BE2C (cell line): ENCODE measurements around the gene BSG.
A peak's percentile ranks its signal among the peaks of the same experiment; 100 is the strongest.
"Not testable (repeated sequence)": the region's sequence is repeated elsewhere in the genome, so short reads cannot be mapped to it uniquely, and the experiment has no call there.

Source experiments
- DNase-seq: peaks from one replicate; pipeline ENCODE4 v3.0.0-alpha.2; 2020
- H3K27me3 ChIP-seq: fragments of 250-450 bp; sonication (Bioruptor Pico); 2 replicates; pipeline ENCODE4 v1.5.1; 2020; ENCODE audit warnings: mild to moderate bottlenecking
- H3K36me3 ChIP-seq: fragments of 250-450 bp; sonication (Bioruptor Pico); 2 replicates; pipeline ENCODE4 v1.5.1; 2020; ENCODE audit warnings: mild to moderate bottlenecking
- H3K4me1 ChIP-seq: fragments of 250-450 bp; sonication (Bioruptor Pico); 2 replicates; pipeline ENCODE4 v1.5.1; 2020
- H3K4me3 ChIP-seq: 2 replicates; pipeline ENCODE4 v1.5.1; 2011; ENCODE audit warnings: low read depth, low read length
- H3K9me3 ChIP-seq: fragments of 250-450 bp; sonication (Bioruptor Pico); 2 replicates; pipeline ENCODE4 v1.5.1; 2020
- TF ChIP-seq, protein P1 (sequence below): IDR thresholded peaks from 2 replicates; pipeline ENCODE4 v1.5.1; 2012; ENCODE audit warnings: mild to moderate bottlenecking, low read depth, low read length

BSG gene

DNA sequence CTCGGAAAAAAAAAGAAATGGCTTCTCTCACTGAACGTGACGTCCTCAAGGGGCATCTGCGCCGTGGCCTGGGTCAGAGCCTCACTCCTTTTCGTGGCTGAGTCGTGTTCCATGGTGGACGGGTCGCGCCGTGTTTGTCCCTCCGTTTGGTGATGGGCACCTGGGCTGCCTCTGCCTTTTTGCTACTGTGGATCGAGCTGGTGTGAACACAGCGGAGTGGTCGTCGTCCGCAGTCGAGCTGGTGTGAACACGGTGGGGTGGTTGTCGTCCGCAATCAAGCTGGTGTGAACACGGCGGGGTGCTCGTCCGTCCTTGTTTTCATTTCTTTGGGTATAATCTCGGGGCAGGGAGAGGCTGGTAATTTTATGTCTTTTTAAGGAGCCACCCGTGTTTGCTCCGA is 28.9 kb downstream of the BSG start:
- H3K36me3 ChIP-seq: no peaks in the 10 kb centered on the region; the same call in 1 of the 2 replicates
- H3K4me1 ChIP-seq: no peaks in the 10 kb centered on the region
- TF ChIP-seq, protein P1, sequence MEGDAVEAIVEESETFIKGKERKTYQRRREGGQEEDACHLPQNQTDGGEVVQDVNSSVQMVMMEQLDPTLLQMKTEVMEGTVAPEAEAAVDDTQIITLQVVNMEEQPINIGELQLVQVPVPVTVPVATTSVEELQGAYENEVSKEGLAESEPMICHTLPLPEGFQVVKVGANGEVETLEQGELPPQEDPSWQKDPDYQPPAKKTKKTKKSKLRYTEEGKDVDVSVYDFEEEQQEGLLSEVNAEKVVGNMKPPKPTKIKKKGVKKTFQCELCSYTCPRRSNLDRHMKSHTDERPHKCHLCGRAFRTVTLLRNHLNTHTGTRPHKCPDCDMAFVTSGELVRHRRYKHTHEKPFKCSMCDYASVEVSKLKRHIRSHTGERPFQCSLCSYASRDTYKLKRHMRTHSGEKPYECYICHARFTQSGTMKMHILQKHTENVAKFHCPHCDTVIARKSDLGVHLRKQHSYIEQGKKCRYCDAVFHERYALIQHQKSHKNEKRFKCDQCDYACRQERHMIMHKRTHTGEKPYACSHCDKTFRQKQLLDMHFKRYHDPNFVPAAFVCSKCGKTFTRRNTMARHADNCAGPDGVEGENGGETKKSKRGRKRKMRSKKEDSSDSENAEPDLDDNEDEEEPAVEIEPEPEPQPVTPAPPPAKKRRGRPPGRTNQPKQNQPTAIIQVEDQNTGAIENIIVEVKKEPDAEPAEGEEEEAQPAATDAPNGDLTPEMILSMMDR: no peak
- no peak overlapping the region for H3K4me3 ChIP-seq
- H3K9me3 ChIP-seq: peaks cover 6% of the 10 kb centered on the region
- DNase-seq: no peak
- no peaks in the 10 kb centered on the region for H3K27me3 ChIP-seq

- H3K36me3 ChIP-seq: no peaks in the 10 kb centered on the region; the same call in 1 of the 2 replicates
- no peaks in the 10 kb centered on the region for H3K27me3 ChIP-seq
- TF ChIP-seq, protein P1: no peak
- DNase-seq: no peak
- no peaks in the 10 kb centered on the region for H3K4me1 ChIP-seq
- H3K4me3 ChIP-seq: no peak overlapping the region
- peaks cover 6% of the 10 kb centered on the region for H3K9me3 ChIP-seq
Observed at GRCh38 chr19:601790-602189, 29.4 kb downstream of the BSG start.

DNA sequence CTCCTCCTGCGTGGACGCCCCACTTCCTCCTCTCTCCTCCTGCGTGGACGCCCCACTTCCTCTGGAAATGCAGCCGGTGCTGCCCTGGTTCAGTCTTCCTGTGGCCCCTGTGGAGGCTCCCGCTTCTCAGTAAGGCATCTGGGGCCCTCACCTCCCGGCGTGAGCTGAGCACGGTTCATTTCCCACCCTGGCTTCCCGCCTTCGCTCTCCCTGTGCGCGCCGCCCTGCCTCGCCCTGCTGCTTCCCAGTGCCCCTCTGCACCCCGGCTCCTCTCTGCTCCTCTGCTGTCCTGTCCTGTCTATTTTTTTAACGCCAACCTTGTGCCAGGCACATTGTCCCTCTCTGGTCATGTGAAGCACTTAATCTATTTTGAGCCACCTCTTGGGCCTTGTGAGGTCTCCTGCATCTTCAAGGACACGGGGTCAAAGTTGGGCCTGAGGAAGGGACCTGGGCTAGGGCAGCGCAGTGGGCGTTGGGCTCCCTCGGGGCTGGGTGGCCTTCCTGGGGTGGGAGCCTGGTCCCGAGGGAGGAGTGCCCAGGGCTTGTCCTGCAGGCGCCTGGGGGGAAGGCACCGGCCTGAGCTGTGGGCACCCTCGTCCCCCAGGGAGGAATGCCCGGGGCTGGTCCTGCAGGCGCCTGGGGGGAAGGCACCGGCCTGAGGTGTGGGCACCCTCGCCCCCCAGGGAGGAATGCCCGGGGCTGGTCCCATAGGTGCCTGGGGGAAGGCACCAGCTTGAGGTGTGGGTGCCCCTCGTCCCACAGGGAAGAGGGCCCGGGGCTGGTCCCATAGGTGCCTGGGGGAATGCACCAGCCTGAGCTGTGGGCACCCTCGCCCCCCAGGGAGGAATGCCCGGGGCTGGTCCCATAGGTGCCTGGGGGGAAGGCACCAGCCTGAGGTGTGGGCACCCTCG is 30.2 kb downstream of the BSG start:
- DNase-seq: no peak
- H3K4me1 ChIP-seq: no peaks in the 10 kb centered on the region
- no peaks in the 10 kb centered on the region for H3K27me3 ChIP-seq
- TF ChIP-seq, protein P1: no peak
- no peaks in the 10 kb centered on the region; the same call in 1 of the 2 replicates for H3K36me3 ChIP-seq
- no peak overlapping the region for H3K4me3 ChIP-seq
- peaks cover 6% of the 10 kb centered on the region for H3K9me3 ChIP-seq

GRCh38 chr19:603302-603639 is 30.9 kb downstream of the BSG start:
- H3K4me3 ChIP-seq, H3K27me3 ChIP-seq: not testable (repeated sequence)

DNA sequence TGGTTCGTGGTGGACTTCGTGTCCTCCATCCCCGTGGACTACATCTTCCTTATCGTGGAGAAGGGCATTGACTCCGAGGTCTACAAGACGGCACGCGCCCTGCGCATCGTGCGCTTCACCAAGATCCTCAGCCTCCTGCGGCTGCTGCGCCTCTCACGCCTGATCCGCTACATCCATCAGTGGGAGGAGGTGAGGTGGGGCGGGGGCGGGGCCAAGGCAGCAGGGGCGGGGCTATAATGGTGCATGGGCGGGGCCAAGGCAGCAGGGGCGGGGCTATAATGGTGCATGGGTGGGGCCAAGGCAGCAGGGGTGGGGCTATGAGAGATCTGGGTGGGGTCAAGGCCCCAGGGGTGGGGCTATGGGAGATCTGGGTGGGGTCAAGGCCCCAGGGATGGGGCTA is 31.4 kb downstream of the BSG start:
- H3K4me1 ChIP-seq, H3K9me3 ChIP-seq, H3K27me3 ChIP-seq, H3K4me3 ChIP-seq, DNase-seq, H3K36me3 ChIP-seq: not testable (repeated sequence)

More at GRCh38 chr19:603302-603639, 30.9 kb downstream of the BSG start:
- not testable (repeated sequence) for H3K9me3 ChIP-seq, H3K4me1 ChIP-seq, H3K36me3 ChIP-seq, DNase-seq

DNA sequence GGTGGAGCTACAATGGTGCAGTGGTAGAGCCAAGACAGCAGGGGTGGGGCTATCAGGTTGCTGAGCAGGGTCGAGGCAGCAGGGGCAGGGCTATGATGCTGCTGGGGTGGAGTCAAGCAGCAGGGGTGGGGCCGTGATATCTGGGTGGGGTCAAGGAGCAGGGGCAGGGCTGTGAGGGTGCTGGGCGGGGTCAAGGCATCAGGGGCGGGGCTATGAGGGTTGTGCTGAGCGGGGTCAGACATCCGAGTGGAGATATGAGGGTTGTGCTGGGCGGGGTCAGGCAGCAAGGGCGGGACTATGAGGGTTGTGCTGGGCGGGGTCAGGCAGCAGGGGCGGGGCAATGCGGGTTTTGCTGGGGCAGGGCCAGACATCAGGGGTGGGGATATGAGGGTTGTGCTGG is 32.0 kb downstream of the BSG start:
- Histone ChIP-seq H3K36me3 (no peaks in the 10 kb centered on the region; the same call in 1 of the 2 replicates), H3K9me3 (peaks cover 6% of the 10 kb centered on the region), H3K4me3 (no peak overlapping the region), H3K4me1 (no peaks in the 10 kb centered on the region), H3K27me3 (no peaks in the 10 kb centered on the region)
- TF ChIP-seq, protein P1: no peak
- peak; percentile 68 for DNase-seq

- not testable (repeated sequence) for DNase-seq, H3K36me3 ChIP-seq, H3K4me3 ChIP-seq, H3K27me3 ChIP-seq, H3K4me1 ChIP-seq, H3K9me3 ChIP-seq
Observed at GRCh38 chr19:605061-605971, 32.9 kb downstream of the BSG start.
